OCI-LY1 (cell line): ENCODE results near the gene CD163L1.

Experiments used
- H2AFZ ChIP-seq: fragments of 200-600 bp; sonication (generic), shearing (Covaris generic); 2 replicates; pipeline ENCODE4 v1.6.0; 2014; ENCODE audit warnings: antibody characterized with exemption, mild to moderate bottlenecking, low read length
- H3F3A ChIP-seq: fragments of 200-600 bp; sonication (generic), shearing (Covaris generic); 2 replicates; pipeline ENCODE4 v1.6.0; 2014; ENCODE audit warnings: mild to moderate bottlenecking, antibody characterized with exemption, low read length, moderate library complexity; ENCODE audit not compliant: insufficient read depth
- H3K27ac ChIP-seq: fragments of 200-600 bp; sonication (generic); 2 replicates; pipeline ENCODE4 v1.5.1; 2014; ENCODE audit warnings: low read length, mixed run types, mild to moderate bottlenecking, low read depth; ENCODE audit not compliant: poor library complexity, severe bottlenecking
- H3K27me3 ChIP-seq: fragments of 200-600 bp; sonication (generic); 2 replicates; pipeline ENCODE4 v1.6.0; 2014; ENCODE audit warnings: antibody characterized with exemption, mild to moderate bottlenecking, low read length, moderate library complexity; ENCODE audit not compliant: insufficient read depth
- H3K36me3 ChIP-seq: fragments of 200-600 bp; sonication (generic); 2 replicates; pipeline ENCODE4 v1.6.1; 2014; ENCODE audit warnings: mild to moderate bottlenecking, antibody characterized with exemption, low read length, moderate library complexity, mixed read lengths; ENCODE audit not compliant: insufficient read depth
- H3K4me1 ChIP-seq: fragments of 200-600 bp; sonication (generic); 2 replicates; pipeline ENCODE4 v1.5.1; 2014; ENCODE audit warnings: mild to moderate bottlenecking, low read length, moderate library complexity; ENCODE audit not compliant: insufficient read depth, severe bottlenecking
- H3K4me2 ChIP-seq: fragments of 200-600 bp; sonication (generic), shearing (Covaris generic); 2 replicates; pipeline ENCODE4 v1.6.1; 2014; ENCODE audit warnings: low read length
- H3K4me3 ChIP-seq: fragments of 200-600 bp; sonication (generic); 2 replicates; pipeline ENCODE4 v1.5.1; 2014; ENCODE audit warnings: low read length, low read depth, mild to moderate bottlenecking, mixed read lengths; ENCODE audit not compliant: poor library complexity, severe bottlenecking
- H3K79me2 ChIP-seq: fragments of 200-600 bp; shearing (Covaris generic); 2 replicates; pipeline ENCODE4 v1.6.1; 2016; ENCODE audit warnings: mixed run types, low read length, mixed read lengths; ENCODE audit not compliant: insufficient read depth
- H3K9ac ChIP-seq: fragments of 200-600 bp; sonication (generic), shearing (Covaris generic); 2 replicates; pipeline ENCODE4 v1.6.1; 2014; ENCODE audit warnings: mild to moderate bottlenecking, low read length, mixed read lengths
- H3K9me2 ChIP-seq: fragments of 200-600 bp; sonication (generic), shearing (Covaris generic); 2 replicates; pipeline ENCODE4 v1.6.1; 2014; ENCODE audit warnings: low read depth, mild to moderate bottlenecking, low read length, mixed read lengths
- H3K9me3 ChIP-seq: fragments of 200-600 bp; shearing (Covaris generic); 2 replicates; pipeline ENCODE4 v1.6.1; 2014; ENCODE audit warnings: low read length, mixed read lengths
- H4K20me1 ChIP-seq: fragments of 200-600 bp; sonication (generic), shearing (Covaris generic); 2 replicates; pipeline ENCODE4 v1.6.0; 2016; ENCODE audit warnings: mild to moderate bottlenecking, low read length; ENCODE audit not compliant: insufficient read depth
- EZH2 ChIP-seq: fragments of 200-600 bp; sonication (generic), shearing (Covaris generic); IDR thresholded peaks from 2 replicates; pipeline ENCODE4 v1.8.0; 2017; ENCODE audit warnings: borderline replicate concordance, mixed run types, mild to moderate bottlenecking, antibody characterized with exemption, low read length, moderate library complexity, mixed read lengths
- TF ChIP-seq, protein P1 (sequence below): fragments of 200-600 bp; sonication (generic), shearing (Covaris generic); IDR thresholded peaks from 2 replicates; pipeline ENCODE4 v1.5.1; 2017; ENCODE audit warnings: mild to moderate bottlenecking, antibody characterized with exemption, low read length, moderate library complexity, mixed read lengths

The CD163L1 gene

DNA sequence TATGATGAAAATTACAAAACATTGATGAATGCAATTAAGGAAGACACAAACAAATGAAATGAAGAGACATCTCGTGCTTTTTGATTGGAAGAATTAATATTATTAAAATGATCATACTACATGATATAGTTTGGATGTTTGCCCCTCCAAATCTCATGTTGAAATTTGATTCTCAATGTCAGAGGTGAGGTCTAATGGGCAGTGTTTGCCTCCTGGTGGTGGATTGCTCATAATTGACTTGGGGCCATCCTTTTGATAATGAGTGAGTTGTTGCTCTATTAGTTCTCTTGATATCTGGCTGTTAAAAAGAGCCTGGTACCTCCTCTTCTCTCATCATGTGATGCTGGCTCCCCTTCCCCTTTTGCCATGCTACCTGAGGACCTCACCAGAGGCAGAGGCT, 56.7 kb downstream of the CD163L1 start:
- no peak overlapping the region for H3K27ac ChIP-seq
- H3K36me3 ChIP-seq = no peaks in the 10 kb centered on the region
- no peak overlapping the region for H3K4me2 ChIP-seq
- no peaks in the 10 kb centered on the region for H4K20me1 ChIP-seq
- no peaks in the 10 kb centered on the region for H3K4me1 ChIP-seq
- TF ChIP-seq EZH2 = no peak
- TF ChIP-seq, protein P1, sequence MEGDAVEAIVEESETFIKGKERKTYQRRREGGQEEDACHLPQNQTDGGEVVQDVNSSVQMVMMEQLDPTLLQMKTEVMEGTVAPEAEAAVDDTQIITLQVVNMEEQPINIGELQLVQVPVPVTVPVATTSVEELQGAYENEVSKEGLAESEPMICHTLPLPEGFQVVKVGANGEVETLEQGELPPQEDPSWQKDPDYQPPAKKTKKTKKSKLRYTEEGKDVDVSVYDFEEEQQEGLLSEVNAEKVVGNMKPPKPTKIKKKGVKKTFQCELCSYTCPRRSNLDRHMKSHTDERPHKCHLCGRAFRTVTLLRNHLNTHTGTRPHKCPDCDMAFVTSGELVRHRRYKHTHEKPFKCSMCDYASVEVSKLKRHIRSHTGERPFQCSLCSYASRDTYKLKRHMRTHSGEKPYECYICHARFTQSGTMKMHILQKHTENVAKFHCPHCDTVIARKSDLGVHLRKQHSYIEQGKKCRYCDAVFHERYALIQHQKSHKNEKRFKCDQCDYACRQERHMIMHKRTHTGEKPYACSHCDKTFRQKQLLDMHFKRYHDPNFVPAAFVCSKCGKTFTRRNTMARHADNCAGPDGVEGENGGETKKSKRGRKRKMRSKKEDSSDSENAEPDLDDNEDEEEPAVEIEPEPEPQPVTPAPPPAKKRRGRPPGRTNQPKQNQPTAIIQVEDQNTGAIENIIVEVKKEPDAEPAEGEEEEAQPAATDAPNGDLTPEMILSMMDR = no peak
- no peak overlapping the region for H2AFZ ChIP-seq
- H3K9me3 ChIP-seq = no peaks in the 10 kb centered on the region
- H3K9me2 ChIP-seq = no peaks in the 10 kb centered on the region
- H3K79me2 ChIP-seq = no peaks in the 10 kb centered on the region
- H3K4me3 ChIP-seq = no peak overlapping the region
- no peak overlapping the region for H3K9ac ChIP-seq
- no peaks in the 10 kb centered on the region for H3F3A ChIP-seq
- H3K27me3 ChIP-seq = no peaks in the 10 kb centered on the region

DNA sequence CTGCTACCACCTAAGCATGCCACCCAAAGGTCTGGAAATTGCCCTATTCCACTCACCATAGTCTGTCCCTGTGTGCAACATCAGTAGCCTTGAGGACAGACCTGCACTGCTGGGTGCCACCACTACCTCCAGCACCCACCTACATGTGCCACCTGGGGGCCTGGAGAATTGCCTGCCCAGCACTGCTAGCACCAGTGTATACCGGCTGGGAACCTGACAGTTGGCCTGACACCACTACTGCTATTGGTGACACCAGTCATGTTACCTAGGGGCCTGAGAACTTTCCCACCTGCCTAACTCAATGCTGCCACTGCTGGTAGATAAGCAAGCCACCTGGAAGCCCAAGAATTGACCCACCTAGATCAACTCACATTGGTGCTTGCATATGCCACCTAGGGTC, 60.8 kb downstream of the CD163L1 start:
- Histone ChIP-seq H3F3A (no peaks in the 10 kb centered on the region), H3K79me2 (no peaks in the 10 kb centered on the region), H3K27ac (no peak overlapping the region), H3K27me3 (no peaks in the 10 kb centered on the region), H3K9ac (no peak overlapping the region), H3K4me3 (no peak overlapping the region), H2AFZ (no peak overlapping the region), H3K36me3 (no peaks in the 10 kb centered on the region), H4K20me1 (no peaks in the 10 kb centered on the region), H3K9me2 (no peaks in the 10 kb centered on the region), H3K4me2 (no peak overlapping the region), H3K9me3 (no peaks in the 10 kb centered on the region), H3K4me1 (no peaks in the 10 kb centered on the region)
- TF ChIP-seq, protein P1 = no peak
- no peak for TF ChIP-seq EZH2

DNA sequence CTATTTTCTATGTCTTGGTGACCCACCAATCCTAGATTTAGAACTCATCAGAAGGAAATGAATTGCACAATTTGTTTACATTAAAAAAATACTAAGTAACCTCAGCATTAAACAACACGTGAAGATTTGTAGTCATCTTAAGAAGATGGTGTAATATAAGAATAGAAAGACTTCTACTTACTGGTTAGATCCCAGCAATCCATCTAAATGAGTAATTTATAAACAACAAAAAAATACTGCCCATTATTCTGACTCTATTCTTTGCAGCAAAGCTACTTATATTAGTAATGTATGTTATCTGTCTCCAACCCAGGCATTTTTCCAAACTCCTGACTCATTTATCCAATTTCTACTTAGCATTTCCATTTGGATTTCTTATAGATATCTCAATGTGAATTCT, 67.8 kb downstream of the CD163L1 start:
- Histone ChIP-seq H3K9me3 (no peaks in the 10 kb centered on the region), H2AFZ (no peak overlapping the region), H3K4me1 (no peaks in the 10 kb centered on the region), H3K79me2 (no peaks in the 10 kb centered on the region), H4K20me1 (no peaks in the 10 kb centered on the region), H3K27ac (no peak overlapping the region), H3K36me3 (no peaks in the 10 kb centered on the region), H3K9me2 (no peaks in the 10 kb centered on the region), H3K4me3 (no peak overlapping the region), H3K9ac (no peak overlapping the region), H3F3A (no peaks in the 10 kb centered on the region), H3K27me3 (no peaks in the 10 kb centered on the region), H3K4me2 (no peak overlapping the region)
- TF ChIP-seq, protein P1 = no peak
- no peak for TF ChIP-seq EZH2
